Natural killer cell treated with Interleukin-12 subunit alpha and Interleukin-12 subunit beta and Interleukin-15 and Interleukin-18, amount 100 ng/mL, for 72 hours (primary cell): ENCODE measurements around the gene DNAH17. TPM values are rescaled to one million over a fixed set of nuclear protein-coding genes. Genes with fewer than 3 reads are reported as not detected.

ENCODE experiments used
- ATAC-seq, 2 donors: fragments of 150-1000 bp; cut with Tn5 transposase in 1 of 2; sonication (Bioruptor Pico), chemical (Tn5 transposase) in 1 of 2; 2 replicates each; pipeline ENCODE4 v1.10.0; 2021
- DNase-seq: peaks from one replicate; pipeline ENCODE4 v3.0.0; 2022; ENCODE audit warnings: low spot score
- H3K27ac Mint-ChIP-seq, 2 donors: 1 replicate in 1 of 2; 2 replicates in 1 of 2; pipeline ENCODE4 v1.8.0; 2022; ENCODE audit warnings: mixed read lengths in 2 of 2, mild to moderate bottlenecking in 1 of 2, moderate library complexity in 1 of 2
- H3K27me3 Mint-ChIP-seq, 2 donors: 1 replicate in 1 of 2; 2 replicates in 1 of 2; pipeline ENCODE4 v1.8.0; 2022; ENCODE audit warnings: mixed read lengths in 2 of 2
- H3K36me3 Mint-ChIP-seq: one replicate; pipeline ENCODE4 v1.8.0; 2022; ENCODE audit warnings: mixed read lengths
- H3K4me1 Mint-ChIP-seq, 2 donors: 1 replicate in 1 of 2; 2 replicates in 1 of 2; pipeline ENCODE4 v1.8.0; 2022; ENCODE audit warnings: low read depth in 2 of 2, mixed read lengths in 2 of 2, mild to moderate bottlenecking in 1 of 2
- H3K4me3 Mint-ChIP-seq: one replicate; pipeline ENCODE4 v1.8.0; 2022; ENCODE audit warnings: mixed read lengths
- H3K9me3 Mint-ChIP-seq: 2 replicates; pipeline ENCODE4 v1.8.0; 2022; ENCODE audit warnings: mixed read lengths
- total RNA-seq, 2 donors: library from RNA; stranded (reverse); gene quantifications; one replicate each; pipeline ENCODE4 v1.2.3, GENCODE V29; 2022

Gene DNAH17
- total RNA-seq, 2 donors from 2014 or later, result 0.14 to 0.22 TPM

GRCh38 chr17:78613416-78613815 is 36.2 kb upstream of the DNAH17 start:
- ATAC-seq (no peak), DNase-seq (no peak)
- Mint-ChIP-seq H3K36me3 (no peaks in the 10 kb centered on the region), H3K4me1 (peaks cover 0 to 5% of the 10 kb centered on the region in 2 donors), H3K27ac (no peak overlapping the region), H3K9me3 (no peaks in the 10 kb centered on the region), H3K4me3 (no peak overlapping the region), H3K27me3 (peaks cover 0 to 2% of the 10 kb centered on the region in 2 donors)

GRCh38 chr17:78611607-78612006 is 34.4 kb upstream of the DNAH17 start:
- H3K4me3 Mint-ChIP-seq, result no peak overlapping the region
- H3K27me3 Mint-ChIP-seq, result peaks cover 0 to 2% of the 10 kb centered on the region in 2 donors
- no peak for ATAC-seq
- no peaks in the 10 kb centered on the region for H3K9me3 Mint-ChIP-seq
- no peak overlapping the region for H3K27ac Mint-ChIP-seq
- no peaks in the 10 kb centered on the region for H3K36me3 Mint-ChIP-seq
- no peaks in the 10 kb centered on the region for H3K4me1 Mint-ChIP-seq
- DNase-seq, result no peak

- peaks cover 0 to 2% of the 10 kb centered on the region in 2 donors for H3K27me3 Mint-ChIP-seq
- no peaks in the 10 kb centered on the region for H3K4me1 Mint-ChIP-seq
- DNase-seq, result no peak
- no peak for ATAC-seq
- no peaks in the 10 kb centered on the region for H3K9me3 Mint-ChIP-seq
- no peaks in the 10 kb centered on the region for H3K36me3 Mint-ChIP-seq
- H3K4me3 Mint-ChIP-seq, result no peak overlapping the region
- no peak overlapping the region for H3K27ac Mint-ChIP-seq
Measured at GRCh38 chr17:78610951-78611511, 33.8 kb upstream of the DNAH17 start.

- Mint-ChIP-seq H3K4me3 (no peak overlapping the region), H3K9me3 (no peaks in the 10 kb centered on the region), H3K27me3 (peaks cover 0 to 2% of the 10 kb centered on the region in 2 donors), H3K4me1 (no peaks in the 10 kb centered on the region), H3K27ac (no peak overlapping the region), H3K36me3 (no peaks in the 10 kb centered on the region)
- DNase-seq (no peak), ATAC-seq (no peak)
Measured at GRCh38 chr17:78609191-78609641, 32.0 kb upstream of the DNAH17 start.

GRCh38 chr17:78608804-78609186 is 31.6 kb upstream of the DNAH17 start:
- DNase-seq (no peak), ATAC-seq (no peak)
- Mint-ChIP-seq H3K27ac (no peak overlapping the region), H3K27me3 (peaks cover 0 to 2% of the 10 kb centered on the region in 2 donors), H3K36me3 (no peaks in the 10 kb centered on the region), H3K4me3 (no peak overlapping the region), H3K4me1 (no peaks in the 10 kb centered on the region), H3K9me3 (no peaks in the 10 kb centered on the region)

GRCh38 chr17:78608122-78608803 is 31.1 kb upstream of the DNAH17 start:
- Mint-ChIP-seq H3K9me3 (no peaks in the 10 kb centered on the region), H3K4me1 (no peaks in the 10 kb centered on the region), H3K27me3 (peaks cover 0 to 2% of the 10 kb centered on the region in 2 donors), H3K27ac (no peak overlapping the region), H3K4me3 (no peak overlapping the region), H3K36me3 (no peaks in the 10 kb centered on the region)
- DNase-seq (no peak), ATAC-seq (no peak)

- DNase-seq (no peak), ATAC-seq (no peak)
- Mint-ChIP-seq H3K27ac (no peak overlapping the region), H3K4me1 (no peaks in the 10 kb centered on the region), H3K4me3 (no peak overlapping the region), H3K27me3 (peaks cover 0 to 2% of the 10 kb centered on the region in 2 donors), H3K9me3 (no peaks in the 10 kb centered on the region), H3K36me3 (no peaks in the 10 kb centered on the region)
Measured at GRCh38 chr17:78607038-78607437, 29.8 kb upstream of the DNAH17 start.

GRCh38 chr17:78605886-78606285 is 28.7 kb upstream of the DNAH17 start:
- Mint-ChIP-seq H3K4me1 (no peaks in the 10 kb centered on the region), H3K27ac (no peak overlapping the region), H3K27me3 (peaks cover 0 to 2% of the 10 kb centered on the region in 2 donors), H3K36me3 (no peaks in the 10 kb centered on the region), H3K9me3 (no peaks in the 10 kb centered on the region), H3K4me3 (no peak overlapping the region)
- peak in 1 of 2 donors; percentile 11 for ATAC-seq
- no peak for DNase-seq

- Mint-ChIP-seq H3K36me3 (no peaks in the 10 kb centered on the region), H3K4me3 (no peak overlapping the region), H3K27ac (no peak overlapping the region), H3K9me3 (no peaks in the 10 kb centered on the region), H3K27me3 (peaks cover 0 to 2% of the 10 kb centered on the region in 2 donors), H3K4me1 (no peaks in the 10 kb centered on the region)
- ATAC-seq (no peak), DNase-seq (no peak)
Measured at GRCh38 chr17:78605429-78605828, 28.2 kb upstream of the DNAH17 start.

- no peaks in the 10 kb centered on the region for H3K9me3 Mint-ChIP-seq
- no peak overlapping the region for H3K27ac Mint-ChIP-seq
- H3K27me3 Mint-ChIP-seq, result peaks cover 4 to 8% of the 10 kb centered on the region in 2 donors
- peaks cover 0 to 10% of the 10 kb centered on the region in 2 donors for H3K4me1 Mint-ChIP-seq
- no peaks in the 10 kb centered on the region for H3K36me3 Mint-ChIP-seq
- no peak overlapping the region for H3K4me3 Mint-ChIP-seq
- ATAC-seq (no peak), DNase-seq (no peak)
Measured at GRCh38 chr17:78602246-78602645, 25.1 kb upstream of the DNAH17 start.

GRCh38 chr17:78601577-78602190 is 24.5 kb upstream of the DNAH17 start:
- Mint-ChIP-seq H3K27ac (no peak overlapping the region), H3K4me1 (peaks cover 0 to 14% of the 10 kb centered on the region in 2 donors), H3K9me3 (no peaks in the 10 kb centered on the region), H3K36me3 (no peaks in the 10 kb centered on the region), H3K4me3 (no peak overlapping the region), H3K27me3 (peaks cover 4 to 10% of the 10 kb centered on the region in 2 donors)
- DNase-seq, result no peak
- no peak for ATAC-seq

- peaks cover 4 to 10% of the 10 kb centered on the region in 2 donors for H3K27me3 Mint-ChIP-seq
- peak overlapping the region in 1 of 2 donors; percentile 60 for H3K27ac Mint-ChIP-seq
- H3K9me3 Mint-ChIP-seq, result no peaks in the 10 kb centered on the region
- H3K4me3 Mint-ChIP-seq, result no peak overlapping the region
- peaks cover 0 to 17% of the 10 kb centered on the region in 2 donors for H3K4me1 Mint-ChIP-seq
- no peak for ATAC-seq
- H3K36me3 Mint-ChIP-seq, result no peaks in the 10 kb centered on the region
- no peak for DNase-seq
Measured at GRCh38 chr17:78600181-78600721, 23.1 kb upstream of the DNAH17 start.

GRCh38 chr17:78599419-78599818 is 22.2 kb upstream of the DNAH17 start:
- Mint-ChIP-seq H3K4me3 (no peak overlapping the region), H3K36me3 (no peaks in the 10 kb centered on the region), H3K27me3 (peaks cover 4 to 16% of the 10 kb centered on the region in 2 donors), H3K9me3 (no peaks in the 10 kb centered on the region), H3K4me1 (peaks cover 0 to 18% of the 10 kb centered on the region in 2 donors), H3K27ac (peak overlapping the region in 1 of 2 donors; percentile 43)
- DNase-seq (no peak), ATAC-seq (no peak)

- Mint-ChIP-seq H3K27ac (peak overlapping the region in 1 of 2 donors; percentile 69), H3K36me3 (no peaks in the 10 kb centered on the region), H3K4me3 (no peak overlapping the region), H3K9me3 (no peaks in the 10 kb centered on the region), H3K27me3 (peaks cover 4 to 18% of the 10 kb centered on the region in 2 donors), H3K4me1 (peaks cover 0 to 18% of the 10 kb centered on the region in 2 donors)
- ATAC-seq (no peak), DNase-seq (no peak)
Measured at GRCh38 chr17:78598013-78598471, 20.8 kb upstream of the DNAH17 start.
